ENCODE measurements around the gene MRPL4. TPM values are rescaled to one million over a fixed set of nuclear protein-coding genes. Genes with fewer than 3 reads are reported as not detected.
A peak's percentile ranks its signal among the peaks of the same experiment; 100 is the strongest.

MRPL4 gene
- total and polyA plus RNA-seq, 8 donors = 27.5 to 53.1 (median 37.1) TPM

GRCh38 chr19:10214784-10215183 is 37.2 kb upstream of the MRPL4 start:
- DNase-seq = no peak
- Histone ChIP-seq H3K27ac (no peak overlapping the region), H3K36me3 (no peaks in the 10 kb centered on the region), H3K4me1 (peaks cover 0 to 5% of the 10 kb centered on the region in 2 donors), H3K4me3 (no peak overlapping the region), H3K27me3 (no peaks in the 10 kb centered on the region), H3K9me3 (no peaks in the 10 kb centered on the region)
- ATAC-seq = no peak
- intact Hi-C loops (cut with DNase I) = no loop called here
- no peak for TF ChIP-seq CTCF (IDR thresholded peaks at IDR 0.05)

- Histone ChIP-seq H3K9me3 (no peaks in the 10 kb centered on the region), H3K4me3 (no peak overlapping the region), H3K27ac (no peak overlapping the region), H3K27me3 (no peaks in the 10 kb centered on the region), H3K4me1 (peaks cover 0 to 15% of the 10 kb centered on the region in 2 donors), H3K36me3 (no peaks in the 10 kb centered on the region)
- DNase-seq (no peak), ATAC-seq (no peak)
- no peak for TF ChIP-seq CTCF (IDR thresholded peaks at IDR 0.05)
- intact Hi-C loops (cut with DNase I) = no loop called here
Observed at GRCh38 chr19:10217085-10217484, 34.9 kb upstream of the MRPL4 start.

- no peak overlapping the region for H3K4me3 ChIP-seq
- H3K36me3 ChIP-seq = peaks cover 0 to 18% of the 10 kb centered on the region in 2 donors
- H3K27me3 ChIP-seq = no peaks in the 10 kb centered on the region
- ATAC-seq (peak; percentile 71), DNase-seq (peak in 1 of 4 donors; percentile 41)
- TF ChIP-seq CTCF (IDR thresholded peaks at IDR 0.05) = no peak
- H3K27ac ChIP-seq = no peak overlapping the region
- intact Hi-C loops (cut with DNase I) = no loop called here
- peaks cover 0 to 18% of the 10 kb centered on the region in 2 donors for H3K4me1 ChIP-seq
- H3K9me3 ChIP-seq = no peaks in the 10 kb centered on the region
Observed at GRCh38 chr19:10219678-10220077, 32.3 kb upstream of the MRPL4 start.

GRCh38 chr19:10220695-10221094 is 31.3 kb upstream of the MRPL4 start:
- no peak overlapping the region for H3K4me3 ChIP-seq
- ATAC-seq (no peak), DNase-seq (no peak)
- intact Hi-C loops (cut with DNase I) = no loop called here
- no peak for TF ChIP-seq CTCF (IDR thresholded peaks at IDR 0.05)
- no peaks in the 10 kb centered on the region for H3K9me3 ChIP-seq
- H3K4me1 ChIP-seq = peaks cover 0 to 18% of the 10 kb centered on the region in 2 donors
- no peaks in the 10 kb centered on the region for H3K27me3 ChIP-seq
- no peak overlapping the region for H3K27ac ChIP-seq
- peaks cover 0 to 18% of the 10 kb centered on the region in 2 donors for H3K36me3 ChIP-seq

- TF ChIP-seq CTCF (IDR thresholded peaks at IDR 0.05) = no peak
- H3K27ac ChIP-seq = no peak overlapping the region
- intact Hi-C loops (cut with DNase I) = no loop called here
- DNase-seq (no peak), ATAC-seq (no peak)
- H3K36me3 ChIP-seq = peaks cover 0 to 18% of the 10 kb centered on the region in 2 donors
- H3K9me3 ChIP-seq = no peaks in the 10 kb centered on the region
- H3K27me3 ChIP-seq = no peaks in the 10 kb centered on the region
- no peak overlapping the region for H3K4me3 ChIP-seq
- H3K4me1 ChIP-seq = peaks cover 0 to 18% of the 10 kb centered on the region in 2 donors
Observed at GRCh38 chr19:10222201-10222890, 29.7 kb upstream of the MRPL4 start.
